Tibial nerve (tissue), 4 donors: ENCODE measurements around the gene BRINP3. TPM values are rescaled to one million over a fixed set of nuclear protein-coding genes. Genes with fewer than 3 reads are reported as not detected.

ENCODE experiments used
- DNase-seq, 2 donors: peaks; one replicate each; pipeline ENCODE4 v3.0.0-alpha.2; 2019; ENCODE audit warnings: low spot score in 2 of 2
- H3K27ac ChIP-seq, 4 donors: fragments of 200-600 bp; sonication (generic) in 3 of 4; one replicate each; pipeline ENCODE4 v1.5.1; 2017 to 2019; ENCODE audit warnings: mild to moderate bottlenecking in 1 of 4
- H3K27me3 ChIP-seq, 2 donors: fragments of 200-600 bp; sonication (generic) in 1 of 2; one replicate each; pipeline versions ENCODE4 v1.5.1 to v1.6.0; 2017 to 2019
- H3K36me3 ChIP-seq, 3 donors: fragments of 200-600 bp; sonication (generic); one replicate each; pipeline ENCODE4 v1.5.1; 2018 to 2019
- H3K4me1 ChIP-seq, 4 donors: fragments of 200-600 bp; sonication (generic) in 3 of 4; one replicate each; pipeline ENCODE4 v1.5.1; 2017 to 2019
- H3K4me3 ChIP-seq, 4 donors: fragments of 200-600 bp; sonication (generic) in 3 of 4; one replicate each; pipeline ENCODE4 v1.5.1; 2017 to 2019; ENCODE audit warnings: mild to moderate bottlenecking in 1 of 4, moderate library complexity in 1 of 4
- H3K9me3 ChIP-seq, 4 donors: fragments of 200-600 bp; sonication (generic) in 3 of 4; one replicate each; pipeline ENCODE4 v1.5.1; 2017 to 2019
- CTCF ChIP-seq, 5 experiments: fragments of 200-600 bp in 3 of 5; fragments of 450-650 bp in 2 of 5; sonication (generic) in 3 of 5; IDR thresholded peaks; one replicate each; pipeline ENCODE4 v1.5.1; 2016 to 2019; ENCODE audit warnings: antibody characterized with exemption in 5 of 5, mild to moderate bottlenecking in 3 of 5, moderate library complexity in 2 of 5
- EP300 ChIP-seq, 2 donors: sonication (generic); formaldehyde crosslinking; IDR thresholded peaks; one replicate each; pipeline ENCODE4 v1.6.1; 2017; ENCODE audit warnings: antibody characterized with exemption in 2 of 2, mild to moderate bottlenecking in 1 of 2
- POLR2A ChIP-seq, 2 donors: fragments of 450-650 bp; IDR thresholded peaks; one replicate each; pipeline ENCODE4 v1.6.1; 2017; ENCODE audit warnings: antibody characterized with exemption in 2 of 2, mild to moderate bottlenecking in 2 of 2, moderate library complexity in 2 of 2
- WGBS, 2 donors: methylation state at CpG; one replicate each; pipeline ENCODE4 v1.1.5; 2018; 5-methylcytosine and 5-hydroxymethylcytosine counted together
- total RNA-seq, 4 donors: library from RNA; depleted of rRNA; stranded (reverse); fragments of >200 nt; gene quantifications; one replicate each; pipeline ENCODE4 v1.1.0, GENCODE V29; 2016

Gene BRINP3
- total RNA-seq, 4 donors from 2014 or later, result 0.20 to 0.21 TPM; not detected in 2

GRCh38 chr1:190478149-190479049, 735 bp upstream of the BRINP3 start:
- no peaks in the 10 kb centered on the region for H3K36me3 ChIP-seq
- H3K9me3 ChIP-seq, result no peaks in the 10 kb centered on the region
- peak overlapping the region in 1 of 4 donors; percentile 30 for H3K27ac ChIP-seq
- DNase-seq, result no peak
- peak in 1 of 5 experiments; percentile 44 for TF ChIP-seq CTCF (IDR thresholded peaks at IDR 0.05)
- TF ChIP-seq EP300 (IDR thresholded peaks at IDR 0.05), result no peak
- H3K4me3 ChIP-seq, result peak overlapping the region; percentile 16 to 49 (median 44)
- WGBS, 2 donors, result 1 to 2% methylated on average over 41 to 42 of the region's 42 CpGs
- H3K4me1 ChIP-seq, result peaks cover 0 to 37% (median 0%) of the 10 kb centered on the region in 4 donors
- peaks cover 0 to 26% of the 10 kb centered on the region in 2 donors for H3K27me3 ChIP-seq

DNA sequence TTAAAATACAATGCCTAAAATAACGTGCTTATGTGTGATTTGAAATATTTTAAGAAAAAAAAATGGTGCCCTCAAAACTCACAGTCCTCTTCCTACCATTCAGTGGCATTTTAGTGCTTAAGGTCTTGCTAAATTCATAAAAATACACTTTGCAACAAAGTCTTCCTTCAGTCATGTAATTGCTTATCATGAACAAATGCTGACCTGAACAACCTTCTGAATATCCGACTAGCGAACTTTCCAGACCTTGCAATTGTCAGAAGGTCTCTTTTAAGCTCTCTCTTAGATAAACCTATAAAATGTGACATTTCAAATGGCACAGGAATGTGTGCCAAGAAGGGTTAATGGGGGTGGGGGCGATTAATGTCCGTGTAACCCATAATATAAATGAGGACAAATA, 858 bp downstream of the BRINP3 start:
- no peak for DNase-seq
- no peaks in the 10 kb centered on the region for H3K9me3 ChIP-seq
- TF ChIP-seq CTCF (IDR thresholded peaks at IDR 0.05) (no peak), EP300 (IDR thresholded peaks at IDR 0.05) (no peak), POLR2A (IDR thresholded peaks at IDR 0.05) (no peak)
- no peaks in the 10 kb centered on the region for H3K36me3 ChIP-seq
- no peak overlapping the region for H3K4me3 ChIP-seq
- peaks cover 0 to 37% (median 0%) of the 10 kb centered on the region in 4 donors for H3K4me1 ChIP-seq
- peaks cover 0 to 26% of the 10 kb centered on the region in 2 donors for H3K27me3 ChIP-seq
- 72 to 75% methylated on average over 5 of the region's 5 CpGs for WGBS, 2 donors
- no peak overlapping the region for H3K27ac ChIP-seq

GRCh38 chr1:190476321-190476720, 1.3 kb downstream of the BRINP3 start:
- no peak for DNase-seq
- WGBS, 2 donors, result 48 to 55% methylated on average over 5 of the region's 5 CpGs
- Histone ChIP-seq H3K27me3 (peaks cover 0 to 26% of the 10 kb centered on the region in 2 donors), H3K36me3 (no peaks in the 10 kb centered on the region), H3K9me3 (no peaks in the 10 kb centered on the region), H3K27ac (peak overlapping the region in 1 of 4 donors; percentile 52), H3K4me3 (peak overlapping the region in 2 of 4 donors; percentile 24 to 37), H3K4me1 (peaks cover 0 to 37% (median 0%) of the 10 kb centered on the region in 4 donors)
- no peak for TF ChIP-seq POLR2A (IDR thresholded peaks at IDR 0.05)
- no peak for TF ChIP-seq CTCF (IDR thresholded peaks at IDR 0.05)
- TF ChIP-seq EP300 (IDR thresholded peaks at IDR 0.05), result no peak

DNA sequence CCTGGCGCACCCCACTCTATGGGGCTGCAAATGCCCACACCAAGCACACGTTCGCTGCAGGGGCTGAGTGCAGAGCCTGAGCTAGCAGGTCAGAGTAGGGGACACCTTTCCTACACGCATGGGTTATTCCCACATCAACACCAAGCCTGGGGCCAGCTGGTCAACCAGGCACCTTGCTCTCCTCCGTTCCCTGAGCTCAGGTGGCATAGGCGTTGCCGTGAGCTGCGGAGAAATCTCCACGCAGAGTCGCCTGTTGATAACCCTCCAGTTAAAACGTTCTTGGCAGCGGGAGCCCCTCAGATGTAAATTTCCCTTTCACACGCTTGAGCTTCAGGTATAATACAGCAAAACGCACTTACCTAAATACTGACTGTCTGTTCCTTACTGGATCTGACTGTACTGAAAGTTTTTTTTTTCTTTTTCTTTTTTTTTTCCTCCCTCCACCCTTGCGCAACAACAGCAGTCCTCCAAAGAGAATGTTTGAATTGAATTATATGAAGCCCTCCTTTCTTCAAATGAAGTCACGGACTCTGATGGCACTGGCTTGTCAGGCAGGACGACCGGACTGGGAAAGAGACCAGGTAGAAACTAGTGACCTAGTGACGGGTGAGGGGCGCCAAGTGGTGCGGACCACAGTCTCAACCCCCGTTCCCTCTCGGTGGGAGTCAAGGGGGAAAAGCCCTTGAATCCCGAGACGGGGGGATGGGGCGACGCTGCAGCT, 2.1 kb downstream of the BRINP3 start:
- TF ChIP-seq POLR2A (IDR thresholded peaks at IDR 0.05) (no peak), CTCF (IDR thresholded peaks at IDR 0.05) (no peak), EP300 (IDR thresholded peaks at IDR 0.05) (no peak)
- Histone ChIP-seq H3K4me3 (peak overlapping the region in 3 of 4 donors; percentile 17 to 37 (median 24)), H3K4me1 (peaks cover 0 to 37% (median 0%) of the 10 kb centered on the region in 4 donors), H3K9me3 (no peaks in the 10 kb centered on the region), H3K27ac (peak overlapping the region in 1 of 4 donors; percentile 52), H3K36me3 (no peaks in the 10 kb centered on the region), H3K27me3 (peaks cover 0 to 26% of the 10 kb centered on the region in 2 donors)
- no peak for DNase-seq
- WGBS, 2 donors, result 2% methylated on average over 27 of the region's 27 CpGs
